Adipose tissue (tissue), 3 donors: ENCODE data around the gene AXIN2. TPM values are rescaled to one million over a fixed set of nuclear protein-coding genes. Genes with fewer than 3 reads are reported as not detected.
"Not testable (repeated sequence)": the region's sequence is repeated elsewhere in the genome, so short reads cannot be mapped to it uniquely, and the experiment has no call there.

ENCODE experiments used
- H3K27ac ChIP-seq: one replicate; pipeline ENCODE4 v1.5.1; 2013; ENCODE audit warnings: low read depth, low read length
- WGBS, 3 donors: extraction: QIAGEN DNeasy Blood & Tissue Kit; methylation state at CpG; one replicate each; pipeline ENCODE4 v1.1.7; 2013; 5-methylcytosine and 5-hydroxymethylcytosine counted together
- polyA plus RNA-seq, 3 donors: library from polyadenylated mRNA; stranded (reverse); fragments of 200-250 nt; gene quantifications; one replicate each; pipeline ENCODE4 v1.2.3, GENCODE V29; 2013
- donor health status: healthy with polysubstance abuse.
- donor health status: Bipolar disorder and iron deficiency.
- donor health status: healthy.

Gene AXIN2
- polyA plus RNA-seq, 3 donors, result 2.2 to 7.5 (median 6.9) TPM

GRCh38 chr17:65530523-65531255 is 30.8 kb downstream of the AXIN2 start:
- no peak overlapping the region for H3K27ac ChIP-seq
- WGBS, 3 donors, result 61 to 83% (median 66%) methylated on average over 10 of the region's 10 CpGs

- no peak overlapping the region for H3K27ac ChIP-seq
- 89 to 93% (median 92%) methylated on average over 16 to 17 of the region's 17 CpGs for WGBS, 3 donors
Measured at GRCh38 chr17:65529761-65530522, 31.5 kb downstream of the AXIN2 start.

- WGBS, 3 donors, result 88 to 92% (median 92%) methylated on average over 7 of the region's 7 CpGs
- no peak overlapping the region for H3K27ac ChIP-seq
Measured at GRCh38 chr17:65529040-65529633, 32.3 kb downstream of the AXIN2 start.

GRCh38 chr17:65527857-65528591 is 33.4 kb downstream of the AXIN2 start:
- 67 to 91% (median 91%) methylated on average over 16 of the region's 16 CpGs for WGBS, 3 donors
- H3K27ac ChIP-seq, result no peak overlapping the region

GRCh38 chr17:65527381-65527780 is 34.1 kb downstream of the AXIN2 start:
- WGBS, 3 donors, result 85 to 96% (median 94%) methylated on average over 8 of the region's 8 CpGs

GRCh38 chr17:65526854-65527253 is 34.6 kb downstream of the AXIN2 start:
- WGBS, 3 donors, result 96 to 99% (median 97%) methylated on average over 7 of the region's 7 CpGs
- not testable (repeated sequence) for H3K27ac ChIP-seq

More at GRCh38 chr17:65527381-65527780, 34.1 kb downstream of the AXIN2 start:
- H3K27ac ChIP-seq, result no peak overlapping the region

GRCh38 chr17:65523853-65524664 is 37.4 kb downstream of the AXIN2 start:
- no peak overlapping the region for H3K27ac ChIP-seq
- 71 to 78% (median 74%) methylated on average over 16 of the region's 16 CpGs for WGBS, 3 donors

GRCh38 chr17:65523411-65523810 is 38.0 kb downstream of the AXIN2 start:
- no peak overlapping the region for H3K27ac ChIP-seq
- WGBS, 3 donors, result 50 to 75% (median 68%) methylated on average over 1 of the region's 1 CpG

- no peak overlapping the region for H3K27ac ChIP-seq
- 94 to 95% (median 94%) methylated on average over 14 of the region's 14 CpGs for WGBS, 3 donors
Measured at GRCh38 chr17:65522751-65523404, 38.6 kb downstream of the AXIN2 start.

GRCh38 chr17:65519462-65519861 is 42.0 kb downstream of the AXIN2 start:
- no peak overlapping the region for H3K27ac ChIP-seq
- 61 to 67% (median 63%) methylated on average over 3 of the region's 3 CpGs for WGBS, 3 donors

GRCh38 chr17:65518256-65518655 is 43.2 kb downstream of the AXIN2 start:
- H3K27ac ChIP-seq, result no peak overlapping the region
- 85 to 94% (median 90%) methylated on average over 2 of the region's 2 CpGs for WGBS, 3 donors

GRCh38 chr17:65515959-65516948 is 45.2 kb downstream of the AXIN2 start:
- H3K27ac ChIP-seq, result no peak overlapping the region
- WGBS, 3 donors, result 47 to 58% (median 48%) methylated on average over 16 to 17 of the region's 17 CpGs

GRCh38 chr17:65515512-65515911 is 45.9 kb downstream of the AXIN2 start:
- no peak overlapping the region for H3K27ac ChIP-seq
- 84 to 90% (median 88%) methylated on average over 6 of the region's 6 CpGs for WGBS, 3 donors

- no peak overlapping the region for H3K27ac ChIP-seq
- 56 to 81% (median 65%) methylated on average over 5 of the region's 5 CpGs for WGBS, 3 donors
Measured at GRCh38 chr17:65514541-65514940, 46.9 kb downstream of the AXIN2 start.

- 52 to 81% (median 61%) methylated on average over 8 of the region's 8 CpGs for whole genome bisulfite sequencing, 3 donors
Measured at GRCh38 chr17:65514082-65514481, 47.4 kb downstream of the AXIN2 start.

GRCh38 chr17:65511316-65511715 is 50.1 kb downstream of the AXIN2 start:
- 81 to 94% (median 93%) methylated on average over 3 of the region's 3 CpGs for WGBS, 3 donors
- no peak overlapping the region for H3K27ac ChIP-seq

More at GRCh38 chr17:65514082-65514481, 47.4 kb downstream of the AXIN2 start:
- H3K27ac ChIP-seq, result no peak overlapping the region
